ENCODE data around the gene LY6G5B.

LY6G5B gene

DNA sequence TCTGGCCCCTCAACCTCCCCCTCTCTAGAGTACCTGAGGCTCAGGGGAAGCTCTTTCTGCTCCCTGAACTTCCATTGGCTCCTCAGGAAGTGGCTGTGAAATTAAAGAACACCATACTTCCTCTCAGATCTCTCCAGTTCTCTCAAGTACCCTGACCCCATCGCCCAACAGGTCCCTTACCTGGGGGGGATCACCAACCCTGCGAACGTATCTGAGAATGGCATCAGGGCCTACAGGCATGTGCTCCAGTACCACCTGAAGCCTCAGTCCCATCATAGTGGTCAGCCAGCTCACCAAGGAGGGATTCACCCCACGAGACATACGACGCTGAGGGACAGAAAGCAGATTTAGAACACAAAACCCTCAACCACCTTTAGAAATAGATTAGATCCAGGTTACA, 29.2 kb upstream of the LY6G5B start:
- no peak for DNase-seq (ENCODE audit: low read depth, low spot score)

DNA sequence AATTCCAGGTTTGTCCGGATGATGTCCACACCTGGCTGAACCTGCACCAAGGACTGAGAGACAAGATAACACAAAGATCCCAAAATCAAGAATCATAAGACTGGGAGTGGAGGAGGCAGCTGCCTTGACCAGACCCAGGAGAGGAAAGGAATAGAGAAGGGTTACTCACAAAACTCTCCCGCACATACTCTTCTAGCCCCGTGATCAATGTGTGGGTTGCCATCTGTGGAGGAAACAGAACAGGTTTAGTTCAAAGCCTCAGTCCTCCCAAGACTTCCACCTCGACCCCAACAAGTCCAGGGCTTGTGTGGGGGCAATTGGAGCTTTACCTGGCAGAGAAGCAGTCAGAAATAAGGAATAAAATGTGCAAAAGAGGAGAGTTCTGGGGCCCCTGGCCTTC, 28.4 kb upstream of the LY6G5B start:
- DNase-seq (ENCODE audit: low read depth, low spot score): no peak

DNA sequence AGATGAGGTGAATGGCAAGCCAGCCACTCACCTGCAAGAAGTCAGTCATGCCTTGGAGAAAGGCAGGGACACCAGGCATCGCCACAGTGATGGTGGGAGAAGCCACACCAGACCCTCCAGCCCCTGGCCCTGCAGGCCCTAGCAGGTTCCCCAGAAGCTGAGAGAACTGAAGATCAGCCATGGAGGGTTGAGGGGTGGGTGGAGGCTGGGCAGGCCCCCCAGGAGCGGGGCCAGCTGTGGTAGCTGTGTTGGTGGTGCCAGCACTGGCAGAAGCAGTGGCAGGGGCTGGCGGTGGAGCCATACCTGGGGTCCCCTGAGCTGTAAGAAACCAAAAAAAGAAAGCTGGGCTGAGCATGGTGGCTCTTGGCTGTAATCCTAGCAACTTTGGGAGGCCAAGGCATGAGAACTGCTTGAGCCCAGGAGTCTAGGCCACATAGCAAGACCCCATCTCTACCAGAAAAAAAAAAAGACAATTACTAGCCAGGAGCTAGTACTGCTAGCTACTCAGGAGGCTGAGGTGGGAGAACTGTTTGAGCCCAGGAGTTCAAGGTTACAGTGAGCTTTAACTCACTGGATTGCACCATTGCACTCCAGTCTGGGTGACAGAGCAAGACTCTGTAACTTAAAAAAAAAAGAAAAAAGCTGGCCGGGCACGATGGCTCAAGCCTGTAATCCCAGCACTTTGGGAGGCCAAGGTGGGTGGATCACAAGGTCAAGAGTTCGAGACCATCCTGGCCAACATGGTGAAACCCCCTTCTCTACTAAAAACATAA, 26.8 kb upstream of the LY6G5B start:
- DNase-seq (ENCODE audit: low read depth, low spot score): no peak

GRCh38 chr6:31643818-31644454, 25.8 kb upstream of the LY6G5B start:
- no peak for DNase-seq (ENCODE audit: low read depth, low spot score)

GRCh38 chr6:31645325-31645724, 24.5 kb upstream of the LY6G5B start:
- no peak for DNase-seq (ENCODE audit: low read depth, low spot score)

DNA sequence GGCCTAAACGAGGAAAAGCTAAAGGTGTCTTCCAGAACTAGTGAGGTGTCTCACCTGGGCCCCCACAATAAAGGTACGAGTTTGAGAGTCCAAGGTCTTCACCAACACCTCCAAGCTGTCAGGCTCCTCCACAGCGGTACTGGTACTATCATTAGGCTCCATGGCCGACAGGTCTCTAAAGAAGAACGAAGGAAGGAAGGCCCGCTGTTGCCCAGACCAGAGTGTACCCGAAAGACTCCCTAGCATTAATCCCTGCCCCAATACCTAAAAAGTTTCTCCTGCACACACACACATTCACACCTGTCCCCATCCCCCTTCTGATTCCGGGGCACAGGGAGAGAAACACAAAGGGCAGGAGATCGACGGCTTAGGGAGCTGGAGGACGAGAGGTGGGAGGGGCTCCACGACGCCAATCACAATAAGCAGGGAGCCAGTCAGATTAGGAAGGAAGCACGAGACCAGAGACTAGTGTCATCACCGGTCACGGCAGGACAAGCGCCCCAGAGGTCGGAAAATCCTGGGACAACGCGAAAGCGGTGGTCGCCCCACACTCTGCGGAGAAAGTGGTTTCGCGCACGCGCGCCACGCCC, 18.1 kb upstream of the LY6G5B start:
- DNase-seq (ENCODE audit: low read depth, low spot score): no peak

DNA sequence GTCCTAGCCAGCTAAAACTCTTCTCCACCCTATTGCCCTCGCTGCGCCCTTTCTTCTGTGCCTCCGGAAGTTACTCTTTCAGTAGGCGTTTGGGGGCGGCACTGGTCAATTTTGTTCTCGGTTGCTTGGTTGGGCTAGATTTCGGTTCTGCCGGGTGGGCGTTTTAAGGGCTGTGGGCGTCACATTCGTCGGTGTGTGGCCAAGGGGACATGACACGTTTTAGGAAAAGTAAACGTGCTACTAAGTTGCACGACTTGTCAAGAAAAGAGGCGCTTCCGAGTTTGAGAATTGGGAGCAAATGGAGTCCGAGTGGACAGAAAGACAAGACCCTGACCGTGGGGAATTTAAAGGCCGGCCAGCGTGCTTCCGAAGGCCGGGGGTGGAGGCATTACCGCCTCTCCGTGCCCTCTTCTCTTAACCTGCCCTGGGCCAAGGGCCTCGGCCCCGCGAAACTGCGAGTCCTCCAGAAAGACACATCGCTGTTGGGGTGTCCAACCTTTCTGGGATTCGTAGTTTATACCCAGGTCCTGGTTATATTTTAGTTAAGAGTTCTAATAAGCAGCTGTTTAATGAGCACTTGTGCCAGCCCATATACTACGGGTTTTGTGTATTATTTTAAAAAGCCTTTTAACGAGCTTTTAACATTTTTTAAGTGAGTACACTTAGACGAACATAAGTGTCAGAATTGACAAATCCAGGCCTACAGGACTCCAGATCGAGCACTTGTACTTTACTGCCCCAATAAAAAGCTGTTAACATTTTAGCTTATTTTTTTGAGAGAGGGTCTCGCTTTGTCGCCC, 16.7 kb upstream of the LY6G5B start:
- no peak for DNase-seq (ENCODE audit: low read depth, low spot score)

- DNase-seq (ENCODE audit: low read depth, low spot score): no peak
Observed at GRCh38 chr6:31654574-31655348, 15.0 kb upstream of the LY6G5B start.

DNA sequence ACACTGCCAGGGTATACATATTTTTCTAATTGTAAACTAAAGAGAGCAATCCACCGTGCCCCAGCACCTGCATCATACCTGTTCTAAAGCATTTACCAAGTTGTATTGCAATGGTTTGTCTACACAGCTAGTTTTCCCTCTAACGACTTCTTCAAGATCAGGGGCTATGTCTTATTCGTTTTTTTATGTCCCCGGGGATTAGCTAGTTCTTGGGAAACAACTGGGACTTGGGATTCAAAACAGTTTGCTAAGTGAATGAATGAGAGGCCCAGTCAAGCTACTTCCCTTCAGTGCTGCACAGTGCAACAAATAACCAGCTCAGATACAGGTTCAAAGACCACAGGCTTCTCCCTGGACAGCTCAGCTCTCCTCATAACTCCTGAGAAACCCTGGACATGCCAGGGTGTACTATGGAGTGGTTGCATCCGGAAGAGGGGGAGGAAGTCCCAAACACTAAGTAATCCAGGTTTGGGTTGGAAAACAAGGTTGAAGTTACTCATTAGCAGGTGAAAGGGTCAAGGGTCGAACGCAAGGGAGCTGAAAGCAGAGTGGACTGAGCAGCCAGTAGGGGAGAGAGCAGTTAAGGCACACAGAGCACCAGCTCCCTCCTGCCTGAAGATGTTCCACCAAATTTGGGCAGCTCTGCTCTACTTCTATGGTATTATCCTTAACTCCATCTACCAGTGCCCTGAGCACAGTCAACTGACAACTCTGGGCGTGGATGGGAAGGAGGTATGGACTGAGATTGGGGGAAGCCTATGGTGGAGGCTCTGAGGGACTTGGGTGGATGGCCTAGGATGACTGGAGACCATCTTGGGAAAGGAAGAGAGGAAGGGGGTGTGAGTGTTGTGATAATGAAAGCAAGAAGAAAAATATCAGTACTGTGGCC, 14.2 kb upstream of the LY6G5B start, which contains the start of gene APOM:
Gene APOM (plus strand): TSS at position 546 of the 889 bp plus-strand sequence. CDS start 73 bp downstream, at position 619.
- no peak for DNase-seq (ENCODE audit: low read depth, low spot score)

DNA sequence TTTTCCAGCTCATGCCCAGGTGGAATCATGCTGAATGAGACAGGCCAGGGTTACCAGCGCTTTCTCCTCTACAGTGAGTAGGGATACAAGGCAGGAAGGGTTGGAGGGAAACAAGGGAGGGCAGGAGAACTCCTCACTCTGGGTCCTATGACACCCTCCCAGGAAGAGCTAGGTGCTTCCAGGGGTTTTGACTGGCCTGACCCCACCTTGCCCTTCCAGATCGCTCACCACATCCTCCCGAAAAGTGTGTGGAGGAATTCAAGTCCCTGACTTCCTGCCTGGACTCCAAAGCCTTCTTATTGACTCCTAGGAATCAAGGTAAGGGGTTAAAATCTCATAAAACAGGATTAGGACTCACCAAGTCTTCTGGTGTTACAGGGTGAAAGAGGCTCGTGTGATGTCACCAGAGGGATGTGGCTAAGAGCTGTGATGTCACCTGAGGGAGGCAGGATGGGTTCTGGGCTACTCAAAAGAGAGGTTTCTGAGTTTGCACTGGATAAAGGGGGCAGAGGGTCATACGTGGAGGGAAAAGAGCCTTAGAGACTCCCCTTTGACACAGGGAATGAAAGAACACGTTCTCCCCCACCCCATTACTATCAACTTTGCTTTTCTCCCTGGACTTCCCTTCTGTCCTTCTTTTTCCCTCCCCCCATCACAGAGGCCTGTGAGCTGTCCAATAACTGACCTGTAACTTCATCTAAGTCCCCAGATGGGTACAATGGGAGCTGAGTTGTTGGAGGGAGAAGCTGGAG, 12.2 kb upstream of the LY6G5B start:
- DNase-seq (ENCODE audit: low read depth, low spot score): no peak

GRCh38 chr6:31658158-31658688, 11.6 kb upstream of the LY6G5B start:
- DNase-seq (ENCODE audit: low read depth, low spot score): no peak

DNA sequence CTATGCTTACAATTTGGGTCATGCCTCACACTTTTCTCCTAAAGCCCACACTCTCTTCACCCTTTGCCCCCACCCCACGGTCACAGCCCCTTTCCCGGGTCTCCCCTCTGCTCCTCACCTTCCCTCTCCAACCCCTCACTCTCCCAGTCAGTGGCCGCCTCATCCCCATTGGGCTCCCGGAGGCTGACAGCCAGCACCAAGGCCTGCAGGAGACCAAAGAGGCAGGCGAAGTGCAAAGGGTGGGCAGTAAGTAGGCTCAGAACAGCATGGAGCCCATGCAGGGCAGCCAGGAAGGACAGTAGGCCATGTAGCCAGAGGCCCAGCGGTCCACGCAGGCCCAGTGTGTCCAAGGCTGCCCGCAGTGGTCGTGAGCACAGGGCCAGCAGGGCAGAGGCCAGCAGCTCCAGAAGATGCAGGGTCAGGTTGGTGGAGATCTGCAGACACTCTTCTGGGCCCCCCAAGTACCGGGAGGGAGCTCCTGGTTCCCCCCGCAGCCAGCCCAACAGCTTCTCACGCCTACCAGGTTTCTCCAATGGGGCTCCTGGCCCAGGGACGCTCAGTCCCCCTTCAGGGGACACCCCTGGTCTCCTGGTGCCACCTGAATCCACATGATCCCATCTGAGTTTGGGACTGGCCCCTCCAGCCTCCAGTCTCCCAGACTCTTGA, 10.7 kb upstream of the LY6G5B start:
- no peak for DNase-seq (ENCODE audit: low read depth, low spot score)

- DNase-seq (ENCODE audit: low read depth, low spot score): no peak
Observed at GRCh38 chr6:31659649-31660380, 10.0 kb upstream of the LY6G5B start.

DNA sequence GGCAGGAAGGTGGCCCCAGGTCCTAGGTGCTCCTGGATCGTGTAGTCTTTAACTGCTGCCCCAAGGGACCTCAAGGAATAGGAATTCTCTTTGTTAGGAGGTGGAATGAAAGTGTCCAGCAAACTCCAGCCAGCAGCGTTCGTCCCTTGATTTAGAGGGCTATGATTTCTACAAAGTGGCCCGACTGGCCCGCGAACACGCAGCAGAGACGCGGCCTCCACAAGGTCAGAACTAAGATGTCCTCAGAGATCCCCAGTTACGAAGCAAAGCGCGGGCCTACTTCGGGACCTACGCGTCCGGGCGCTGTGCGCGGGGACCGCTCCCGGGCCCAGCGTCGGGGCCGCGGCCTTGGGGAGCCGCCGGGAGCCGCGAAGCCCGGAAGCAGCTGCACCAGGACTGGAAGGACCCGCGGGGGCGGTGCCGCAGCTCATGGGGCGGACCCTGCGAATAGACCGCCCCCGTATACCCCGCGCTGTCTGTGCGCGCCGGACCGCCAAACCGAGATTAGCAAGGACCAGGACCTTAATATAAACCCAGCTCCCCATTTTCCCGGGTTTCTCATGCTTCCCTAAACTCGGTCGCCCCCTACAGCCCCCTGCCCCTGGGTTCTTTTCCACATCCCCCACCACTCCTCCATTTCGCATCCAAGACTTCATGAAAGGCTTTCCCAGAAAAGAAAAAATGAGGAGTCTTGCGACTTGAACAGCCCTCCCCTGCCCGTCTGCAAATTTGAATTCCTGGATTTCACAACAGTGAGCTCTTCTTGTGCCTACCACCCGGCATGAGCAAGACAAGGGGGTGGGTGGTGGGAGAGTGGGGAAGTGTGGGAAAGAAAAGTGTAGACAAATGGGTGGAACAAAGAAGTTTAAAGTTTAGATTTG, 9.2 kb upstream of the LY6G5B start, which contains the start of gene C6orf47:
Gene C6orf47 (minus strand): TSS at position 398 of the 881 bp plus-strand sequence. CDS start 831 bp downstream, outside the sequence.
- peak; percentile 51 for DNase-seq (ENCODE audit: low read depth, low spot score)

DNA sequence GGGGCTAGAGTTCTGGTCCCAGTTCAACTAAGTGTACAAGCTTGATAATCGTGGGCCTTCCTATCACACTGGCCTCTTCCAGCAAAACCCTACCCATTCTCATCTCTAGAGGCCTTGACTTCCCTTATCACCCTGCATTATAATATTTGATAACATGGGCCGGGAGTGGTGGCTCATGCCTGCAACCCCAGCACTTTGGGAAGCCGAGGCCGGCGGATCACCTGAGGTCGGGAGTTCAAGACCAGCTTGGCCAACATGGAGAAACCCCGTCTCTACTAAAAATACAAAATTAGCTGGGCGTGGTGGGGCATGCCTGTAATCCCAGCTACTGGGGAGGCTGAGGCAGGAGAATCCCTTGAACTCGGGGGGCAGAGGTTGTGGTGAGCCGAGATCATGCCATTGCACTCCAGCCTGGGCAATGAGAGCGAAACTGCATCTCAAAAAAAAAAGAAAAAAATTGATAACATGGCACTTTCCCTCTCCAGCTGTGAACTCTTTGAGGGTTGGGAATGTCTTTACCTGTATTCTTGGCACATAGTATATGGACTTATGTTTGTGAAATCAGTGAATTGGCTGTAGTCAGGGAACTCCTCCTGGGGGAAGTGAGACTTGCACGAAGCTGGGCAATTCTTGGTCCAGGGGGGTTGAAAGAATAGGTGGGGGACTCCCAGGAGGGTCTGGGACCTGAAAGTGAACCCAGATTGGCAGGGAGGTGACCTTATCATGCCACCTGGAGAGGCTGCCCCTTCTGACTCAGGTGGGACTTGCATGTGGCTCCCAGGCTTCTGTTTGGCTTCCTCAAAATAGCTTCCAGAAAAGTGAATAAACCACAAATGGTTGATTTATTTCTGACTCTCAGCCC, 8.3 kb upstream of the LY6G5B start:
- no peak for DNase-seq (ENCODE audit: low read depth, low spot score)
